A549 (cell line): ENCODE data around the gene MRPS9. TPM values are rescaled to one million over a fixed set of nuclear protein-coding genes. Genes with fewer than 3 reads are reported as not detected.

Experiments used
- ATAC-seq, 2 experiments: fragments of 200-7000 bp in 1 of 2; fragments of >200 bp in 1 of 2; cut with Nextera tagmentation in 1 of 2; cut with Tn5 transposase in 1 of 2; 3 replicates each; pipeline versions ENCODE4 v1.8.0 to v1.9.1; 2018 to 2020; ENCODE audit warnings: mild to moderate bottlenecking in 1 of 2, moderate library complexity in 1 of 2
- CTCF ChIA-PET: fragments of 300-600 bp; sonication (Branson Sonifier 250); formaldehyde crosslinking; extraction: SDS; loops from one replicate; lab custom pipeline; 2021; ENCODE audit warnings: antibody characterized with exemption, inconsistent platforms; lab: Yijun Ruan, JAX
- POLR2A ChIA-PET: fragments of 350-600 bp; formaldehyde crosslinking; extraction: SDS; loops from one replicate; lab custom pipeline; 2021; ENCODE audit warnings: antibody characterized with exemption, inconsistent platforms; lab: Yijun Ruan, JAX
- DNase-seq, 2 experiments: peaks; one replicate each; pipeline versions ENCODE4 v3.0.0 to v3.0.0-alpha.2; 2011 to 2016; ENCODE audit warnings: low read depth in 1 of 2, low spot score in 1 of 2
- FAIRE-seq: peaks from 2 replicates; lab custom pipeline; 2011; peaks lifted over from hg19 to GRCh38; lab: Jason Lieb, UNC
- H3K27ac ChIP-seq, 2 experiments: fragments of >200 bp; sonication (Bioruptor Twin); formaldehyde crosslinking; 3 replicates each; pipeline ENCODE4 v1.5.1; 2016 to 2017
- H3K4me1 ChIP-seq: fragments of >200 bp; sonication (Bioruptor Twin); formaldehyde crosslinking; 3 replicates; pipeline ENCODE4 v1.6.1; 2016
- H3K4me2 ChIP-seq: fragments of >200 bp; sonication (Bioruptor Twin); formaldehyde crosslinking; 3 replicates; pipeline ENCODE4 v1.6.1; 2016
- H3K4me3 ChIP-seq: fragments of >200 bp; sonication (Bioruptor Twin); formaldehyde crosslinking; 3 replicates; pipeline ENCODE4 v1.5.1; 2016
- H3K9me3 ChIP-seq: fragments of >200 bp; sonication (Bioruptor Twin); formaldehyde crosslinking; 3 replicates; pipeline ENCODE4 v1.6.1; 2016
- CEBPB ChIP-seq, 2 experiments: fragments of >200 bp in 1 of 2; sonication (Bioruptor Twin) in 1 of 2; formaldehyde crosslinking in 1 of 2; IDR thresholded peaks; 2 replicates each; pipeline ENCODE4 v1.6.1; 2012 to 2016
- EHMT2 ChIP-seq: fragments of 200-600 bp; sonication (generic); IDR thresholded peaks from 2 replicates; pipeline ENCODE4 v1.6.1; 2016; ENCODE audit warnings: antibody characterized with exemption, low read depth, mild to moderate bottlenecking, moderate library complexity
- FOSL2 ChIP-seq, 2 experiments: fragments of 450-650 bp in 1 of 2; fragments of >200 bp in 1 of 2; sonication (Bioruptor Twin) in 1 of 2; formaldehyde crosslinking; IDR thresholded peaks; 2 replicates each; pipeline versions ENCODE4 v1.5.0 to v1.6.1; 2016 to 2020; ENCODE audit warnings: mild to moderate bottlenecking in 1 of 2, moderate library complexity in 1 of 2
- HOXB13 ChIP-seq: fragments of 250-450 bp; sonication (Bioruptor Pico); IDR thresholded peaks from 2 replicates; pipeline ENCODE4 v1.5.0; 2020; ENCODE audit warnings: low read depth, mild to moderate bottlenecking, moderate library complexity
- NFE2L2 ChIP-seq: fragments of 150-350 bp; conservative IDR thresholded peaks from 2 replicates; pipeline ENCODE4 v1.6.1; 2014; ENCODE audit warnings: low read length
- NPAS2 ChIP-seq: fragments of 250-450 bp; sonication (Bioruptor Pico); IDR thresholded peaks from 2 replicates; pipeline ENCODE4 v1.8.0; 2022; ENCODE audit warnings: mild to moderate bottlenecking, moderate library complexity, borderline replicate concordance
- NR3C1 ChIP-seq: fragments of >200 bp; sonication (Bioruptor Twin); formaldehyde crosslinking; IDR thresholded peaks from 3 replicates; pipeline ENCODE4 v1.6.1; 2017
- POLR2AphosphoS2 ChIP-seq: conservative IDR thresholded peaks from 2 replicates; pipeline ENCODE4 v1.6.1; 2012; ENCODE audit warnings: low read length, improper control_type of control experiment, inconsistent platforms
- RAD21 ChIP-seq, 2 experiments: fragments of >200 bp in 1 of 2; sonication (Bioruptor Twin) in 1 of 2; formaldehyde crosslinking in 1 of 2; IDR thresholded peaks in 1 of 2; conservative IDR thresholded peaks in 1 of 2; 2 replicates in 1 of 2; 3 replicates in 1 of 2; pipeline ENCODE4 v1.6.1; 2012 to 2018; ENCODE audit warnings: inconsistent platforms in 1 of 2
- RARB ChIP-seq: fragments of 250-450 bp; sonication (Bioruptor Pico); IDR thresholded peaks from 2 replicates; pipeline ENCODE4 v1.8.0; 2021; ENCODE audit warnings: mild to moderate bottlenecking, moderate library complexity
- TP53 ChIP-seq: fragments of 250-450 bp; sonication (Bioruptor Pico); IDR thresholded peaks from 2 replicates; pipeline ENCODE4 v1.5.0; 2021; ENCODE audit warnings: mild to moderate bottlenecking, moderate library complexity
- ZNF302 ChIP-seq: fragments of 250-450 bp; sonication (Bioruptor Pico); IDR thresholded peaks from 2 replicates; pipeline ENCODE4 v1.9.0; 2021; ENCODE audit warnings: inconsistent platforms, mild to moderate bottlenecking, moderate library complexity
- WGBS: methylation state at CpG from one replicate; pipeline ENCODE4 v1.1.6; 2017; ENCODE audit errors: missing lambda C conversion rate; 5-methylcytosine and 5-hydroxymethylcytosine counted together
- polyA plus RNA-seq, 4 experiments: library from polyadenylated mRNA; depleted of rRNA in 3 of 4; stranded (reverse); fragments of >200 nt; fragmentation: RNase III in 1 of 4; extraction: RNeasy Plus Mini Kit Qiagen cat#74134 plus additional on column Dnase treatment in 1 of 4; gene quantifications; 2 replicates in 3 of 4; 3 replicates in 1 of 4; pipeline ENCODE4 v1.2.3, GENCODE V29; 2011 to 2017
- TF ChIP-seq, protein P1 (sequence below): fragments of 450-650 bp; IDR thresholded peaks from 2 replicates; pipeline ENCODE4 v1.6.1; 2014; ENCODE audit warnings: antibody characterized with exemption
- TF ChIP-seq, protein P2 (sequence below): fragments of >200 bp; sonication (Bioruptor Twin); formaldehyde crosslinking; IDR thresholded peaks from 2 replicates; pipeline ENCODE4 v1.6.1; 2016
- TF ChIP-seq, protein P3 (sequence below): IDR thresholded peaks from 2 replicates; pipeline ENCODE4 v1.6.1; 2012
- TF ChIP-seq, protein P4 (sequence below): IDR thresholded peaks from 2 replicates; pipeline ENCODE4 v1.6.1; 2012; ENCODE audit warnings: low read depth, borderline replicate concordance
- TF ChIP-seq, protein P5 (sequence below): fragments of 200-600 bp; sonication (generic); IDR thresholded peaks from 2 replicates; pipeline ENCODE4 v1.6.1; 2016; ENCODE audit warnings: antibody characterized with exemption, mild to moderate bottlenecking, moderate library complexity

Gene MRPS9
- polyA plus RNA-seq, 2 of the 4 experiments (the other 2 are of a cell fraction): 42.5 to 54.4 TPM

DNA sequence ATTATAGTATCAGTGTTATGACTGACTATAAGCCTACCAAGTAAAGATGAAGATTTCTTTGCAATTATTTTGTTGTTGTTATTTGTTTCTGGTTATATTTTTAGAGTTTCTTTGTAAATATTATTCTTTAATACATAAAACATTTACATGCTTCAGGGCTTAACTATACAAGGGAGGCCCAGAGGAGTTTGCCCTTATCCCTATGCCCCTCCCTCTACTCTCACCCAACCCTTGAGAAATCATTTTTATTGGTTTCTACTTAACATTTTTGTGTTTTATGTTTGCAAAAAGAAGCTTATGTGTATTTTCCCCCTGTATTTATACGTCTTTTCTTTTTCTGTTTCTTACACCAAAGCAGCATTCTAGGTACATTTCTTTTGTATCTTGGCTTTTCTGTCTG, 30.5 kb downstream of the MRPS9 start:
- no peak for TF ChIP-seq RARB (CRISPR knock-in tag)
- ChIA-PET CTCF (no interaction called here), POLR2A (no interaction called here)
- Histone ChIP-seq H3K4me1 (peaks cover 5% of the 10 kb centered on the region; the same call in 1 of the 3 replicates), H3K4me2 (no peak overlapping the region), H3K4me3 (no peak overlapping the region), H3K9me3 (no peaks in the 10 kb centered on the region), H3K27ac (no peak overlapping the region)
- 88% methylated on average over 1 of the region's 1 CpG for WGBS
- ATAC-seq: no peak
- FAIRE-seq: no peak
- no peak for DNase-seq

DNA sequence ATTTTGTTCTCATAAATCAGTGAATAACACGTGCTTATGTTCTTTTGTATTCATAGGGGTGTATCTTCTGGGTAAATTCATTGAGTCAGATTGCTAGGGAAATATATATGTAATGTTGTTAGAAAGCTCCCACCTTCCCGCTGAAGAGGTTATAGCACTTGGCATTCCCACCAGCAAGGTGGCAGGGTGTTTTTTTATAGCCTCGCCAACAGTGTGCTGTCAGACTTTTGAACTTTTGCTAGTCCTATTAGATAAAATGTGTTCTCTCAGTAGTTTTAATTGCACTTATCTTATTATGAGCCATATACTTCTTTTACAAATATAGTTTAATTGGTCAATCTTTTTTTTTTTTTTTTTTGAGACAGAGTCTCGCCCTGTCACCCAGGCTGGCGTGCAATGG, 31.0 kb downstream of the MRPS9 start:
- ATAC-seq: no peak
- no peak overlapping the region for H3K4me2 ChIP-seq
- POLR2A ChIA-PET: no interaction called here
- no peak for DNase-seq
- no peaks in the 10 kb centered on the region for H3K9me3 ChIP-seq
- no peak overlapping the region for H3K27ac ChIP-seq
- TF ChIP-seq POLR2AphosphoS2: no peak
- TF ChIP-seq EHMT2: no peak
- no peak for TF ChIP-seq NFE2L2
- no peak for TF ChIP-seq ZNF302 (CRISPR knock-in tag)
- TF ChIP-seq NPAS2: no peak
- TF ChIP-seq, protein P1, sequence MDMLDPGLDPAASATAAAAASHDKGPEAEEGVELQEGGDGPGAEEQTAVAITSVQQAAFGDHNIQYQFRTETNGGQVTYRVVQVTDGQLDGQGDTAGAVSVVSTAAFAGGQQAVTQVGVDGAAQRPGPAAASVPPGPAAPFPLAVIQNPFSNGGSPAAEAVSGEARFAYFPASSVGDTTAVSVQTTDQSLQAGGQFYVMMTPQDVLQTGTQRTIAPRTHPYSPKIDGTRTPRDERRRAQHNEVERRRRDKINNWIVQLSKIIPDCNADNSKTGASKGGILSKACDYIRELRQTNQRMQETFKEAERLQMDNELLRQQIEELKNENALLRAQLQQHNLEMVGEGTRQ: no peak
- TF ChIP-seq RAD21 (conservative IDR thresholded peaks at IDR 0.05 in 1 of 2, IDR thresholded peaks at IDR 0.05 in 1 of 2): no peak
- TF ChIP-seq, protein P2, sequence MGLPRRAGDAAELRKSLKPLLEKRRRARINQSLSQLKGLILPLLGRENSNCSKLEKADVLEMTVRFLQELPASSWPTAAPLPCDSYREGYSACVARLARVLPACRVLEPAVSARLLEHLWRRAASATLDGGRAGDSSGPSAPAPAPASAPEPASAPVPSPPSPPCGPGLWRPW: no peak
- no peak for TF ChIP-seq CEBPB (IDR thresholded peaks at IDR 0.05)
- TF ChIP-seq HOXB13 (CRISPR knock-in tag): no peak
- TF ChIP-seq, protein P3, sequence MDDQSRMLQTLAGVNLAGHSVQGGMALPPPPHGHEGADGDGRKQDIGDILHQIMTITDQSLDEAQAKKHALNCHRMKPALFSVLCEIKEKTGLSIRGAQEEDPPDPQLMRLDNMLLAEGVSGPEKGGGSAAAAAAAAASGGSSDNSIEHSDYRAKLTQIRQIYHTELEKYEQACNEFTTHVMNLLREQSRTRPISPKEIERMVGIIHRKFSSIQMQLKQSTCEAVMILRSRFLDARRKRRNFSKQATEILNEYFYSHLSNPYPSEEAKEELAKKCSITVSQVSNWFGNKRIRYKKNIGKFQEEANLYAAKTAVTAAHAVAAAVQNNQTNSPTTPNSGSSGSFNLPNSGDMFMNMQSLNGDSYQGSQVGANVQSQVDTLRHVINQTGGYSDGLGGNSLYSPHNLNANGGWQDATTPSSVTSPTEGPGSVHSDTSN: no peak
- no peak for TF ChIP-seq TP53 (CRISPR knock-in tag)
- TF ChIP-seq, protein P4, sequence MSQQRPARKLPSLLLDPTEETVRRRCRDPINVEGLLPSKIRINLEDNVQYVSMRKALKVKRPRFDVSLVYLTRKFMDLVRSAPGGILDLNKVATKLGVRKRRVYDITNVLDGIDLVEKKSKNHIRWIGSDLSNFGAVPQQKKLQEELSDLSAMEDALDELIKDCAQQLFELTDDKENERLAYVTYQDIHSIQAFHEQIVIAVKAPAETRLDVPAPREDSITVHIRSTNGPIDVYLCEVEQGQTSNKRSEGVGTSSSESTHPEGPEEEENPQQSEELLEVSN: no peak
- TF ChIP-seq, protein P5, sequence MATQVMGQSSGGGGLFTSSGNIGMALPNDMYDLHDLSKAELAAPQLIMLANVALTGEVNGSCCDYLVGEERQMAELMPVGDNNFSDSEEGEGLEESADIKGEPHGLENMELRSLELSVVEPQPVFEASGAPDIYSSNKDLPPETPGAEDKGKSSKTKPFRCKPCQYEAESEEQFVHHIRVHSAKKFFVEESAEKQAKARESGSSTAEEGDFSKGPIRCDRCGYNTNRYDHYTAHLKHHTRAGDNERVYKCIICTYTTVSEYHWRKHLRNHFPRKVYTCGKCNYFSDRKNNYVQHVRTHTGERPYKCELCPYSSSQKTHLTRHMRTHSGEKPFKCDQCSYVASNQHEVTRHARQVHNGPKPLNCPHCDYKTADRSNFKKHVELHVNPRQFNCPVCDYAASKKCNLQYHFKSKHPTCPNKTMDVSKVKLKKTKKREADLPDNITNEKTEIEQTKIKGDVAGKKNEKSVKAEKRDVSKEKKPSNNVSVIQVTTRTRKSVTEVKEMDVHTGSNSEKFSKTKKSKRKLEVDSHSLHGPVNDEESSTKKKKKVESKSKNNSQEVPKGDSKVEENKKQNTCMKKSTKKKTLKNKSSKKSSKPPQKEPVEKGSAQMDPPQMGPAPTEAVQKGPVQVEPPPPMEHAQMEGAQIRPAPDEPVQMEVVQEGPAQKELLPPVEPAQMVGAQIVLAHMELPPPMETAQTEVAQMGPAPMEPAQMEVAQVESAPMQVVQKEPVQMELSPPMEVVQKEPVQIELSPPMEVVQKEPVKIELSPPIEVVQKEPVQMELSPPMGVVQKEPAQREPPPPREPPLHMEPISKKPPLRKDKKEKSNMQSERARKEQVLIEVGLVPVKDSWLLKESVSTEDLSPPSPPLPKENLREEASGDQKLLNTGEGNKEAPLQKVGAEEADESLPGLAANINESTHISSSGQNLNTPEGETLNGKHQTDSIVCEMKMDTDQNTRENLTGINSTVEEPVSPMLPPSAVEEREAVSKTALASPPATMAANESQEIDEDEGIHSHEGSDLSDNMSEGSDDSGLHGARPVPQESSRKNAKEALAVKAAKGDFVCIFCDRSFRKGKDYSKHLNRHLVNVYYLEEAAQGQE: no peak
- no peak for TF ChIP-seq NR3C1
- TF ChIP-seq FOSL2 (IDR thresholded peaks at IDR 0.05): no peak
- TF ChIP-seq FOSL2 (CRISPR knock-in tag; IDR thresholded peaks at IDR 0.05): no peak
- CTCF ChIA-PET: no interaction called here
- FAIRE-seq: no peak
- WGBS: 96% methylated on average over 5 of the region's 5 CpGs
- no peak overlapping the region for H3K4me3 ChIP-seq
- peaks cover 5% of the 10 kb centered on the region; the same call in 1 of the 3 replicates for H3K4me1 ChIP-seq
